Mammary epithelial cell (primary cell): ENCODE data around the gene SEMA5A.

Source experiments
- CTCF ChIP-seq, 2 donors: IDR thresholded peaks in 1 of 2; conservative IDR thresholded peaks in 1 of 2; 2 replicates each; pipeline ENCODE4 v1.5.1; 2011 to 2012; ENCODE audit warnings: inconsistent platforms in 2 of 2, low read length in 2 of 2, mild to moderate bottlenecking in 2 of 2, control low read depth in 1 of 2, low read depth in 1 of 2; ENCODE audit not compliant: insufficient read depth in 1 of 2; ENCODE audit errors: extremely low read depth in 1 of 2
- EZH2 ChIP-seq: IDR thresholded peaks from 2 replicates; pipeline ENCODE4 v1.6.1; 2012; ENCODE audit warnings: low read length, inconsistent platforms, borderline replicate concordance

- TF ChIP-seq CTCF (conservative IDR thresholded peaks at IDR 0.05 in 1 of 2, IDR thresholded peaks at IDR 0.05 in 1 of 2; ENCODE audit: extremely low read depth in 1 of 2, insufficient read depth in 1 of 2, low read depth in 1 of 2, low read length in 2 of 2), result no peak
- no peak for TF ChIP-seq EZH2
Observed at GRCh38 chr5:9033524-9033923, 512.4 kb downstream of the SEMA5A start.
